AML-193 (cell line): ENCODE data around the gene CPAMD8.
"Not testable (repeated sequence)": the region's sequence is repeated elsewhere in the genome, so short reads cannot be mapped to it uniquely, and the experiment has no call there.

Source experiments
- DNase-seq, 2 experiments: peaks; one replicate each; lab custom pipeline; 2025; lab: John Stamatoyannopoulos, UW

Gene CPAMD8

GRCh38 chr19:16874978-16875299 lies 151.7 kb downstream of the CPAMD8 start:
- not testable (repeated sequence) for DNase-seq

GRCh38 chr19:16874250-16874977 lies 152.2 kb downstream of the CPAMD8 start:
- DNase-seq = no peak

DNA sequence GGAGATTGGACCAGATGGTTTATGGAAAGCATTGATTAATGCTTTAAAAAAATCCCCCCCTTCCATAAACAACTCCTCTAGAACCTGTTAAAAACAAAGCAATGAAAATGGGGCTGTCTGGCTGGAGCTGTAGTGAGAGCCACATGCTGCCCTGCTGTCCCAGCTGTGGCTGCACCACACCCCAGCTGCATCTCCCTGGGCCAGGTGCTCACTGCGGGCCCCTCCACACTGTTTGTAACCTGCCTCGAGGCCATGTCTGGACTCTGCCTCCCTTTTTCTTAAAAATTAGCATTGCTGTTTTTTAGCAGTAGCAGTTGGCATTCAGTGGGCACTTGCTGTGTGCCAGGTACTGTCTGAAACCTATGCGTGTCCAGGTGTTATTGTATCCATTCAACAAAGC lies 153.0 kb downstream of the CPAMD8 start:
- no peak for DNase-seq

DNA sequence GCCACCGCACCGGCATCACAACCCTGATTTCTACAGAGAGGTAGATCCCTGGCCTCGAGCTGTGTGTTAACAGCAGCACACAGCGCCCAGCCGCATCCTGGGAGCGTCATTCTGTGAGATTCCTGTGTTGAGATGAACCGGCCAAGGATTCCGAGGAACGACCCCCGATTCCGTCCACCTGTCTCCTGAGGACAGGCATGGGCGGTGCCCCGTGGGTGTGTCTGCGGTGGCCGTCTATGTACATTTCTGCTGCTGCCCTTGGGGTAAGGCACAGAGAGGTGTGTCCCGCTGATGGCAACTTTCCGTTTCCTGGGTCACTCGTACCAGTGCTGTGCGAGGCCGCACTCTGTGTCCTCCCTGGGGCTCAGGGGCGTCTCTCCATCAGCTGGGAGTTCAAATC lies 153.9 kb downstream of the CPAMD8 start:
- no peak for DNase-seq

DNA sequence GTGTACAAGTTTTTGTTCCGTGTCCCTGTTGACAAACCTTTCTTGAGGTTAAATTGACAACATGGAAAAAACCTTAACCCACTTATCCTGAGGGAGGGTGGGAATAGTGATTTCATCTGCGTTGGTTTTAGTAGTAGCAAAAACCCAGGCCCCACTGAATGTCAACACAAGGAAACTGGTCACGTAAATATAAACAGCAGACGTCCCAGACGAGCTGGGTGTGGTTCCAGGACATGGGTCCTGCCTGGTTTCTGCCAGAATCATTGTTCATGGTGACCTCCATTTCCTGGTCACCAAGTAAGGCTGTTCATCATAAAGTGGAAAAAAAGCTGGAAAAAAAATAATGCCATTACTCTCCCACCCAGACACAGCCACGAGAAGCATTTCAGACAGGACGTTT lies 154.7 kb downstream of the CPAMD8 start:
- DNase-seq = no peak

GRCh38 chr19:16869331-16869972 lies 157.2 kb downstream of the CPAMD8 start:
- no peak for DNase-seq

DNA sequence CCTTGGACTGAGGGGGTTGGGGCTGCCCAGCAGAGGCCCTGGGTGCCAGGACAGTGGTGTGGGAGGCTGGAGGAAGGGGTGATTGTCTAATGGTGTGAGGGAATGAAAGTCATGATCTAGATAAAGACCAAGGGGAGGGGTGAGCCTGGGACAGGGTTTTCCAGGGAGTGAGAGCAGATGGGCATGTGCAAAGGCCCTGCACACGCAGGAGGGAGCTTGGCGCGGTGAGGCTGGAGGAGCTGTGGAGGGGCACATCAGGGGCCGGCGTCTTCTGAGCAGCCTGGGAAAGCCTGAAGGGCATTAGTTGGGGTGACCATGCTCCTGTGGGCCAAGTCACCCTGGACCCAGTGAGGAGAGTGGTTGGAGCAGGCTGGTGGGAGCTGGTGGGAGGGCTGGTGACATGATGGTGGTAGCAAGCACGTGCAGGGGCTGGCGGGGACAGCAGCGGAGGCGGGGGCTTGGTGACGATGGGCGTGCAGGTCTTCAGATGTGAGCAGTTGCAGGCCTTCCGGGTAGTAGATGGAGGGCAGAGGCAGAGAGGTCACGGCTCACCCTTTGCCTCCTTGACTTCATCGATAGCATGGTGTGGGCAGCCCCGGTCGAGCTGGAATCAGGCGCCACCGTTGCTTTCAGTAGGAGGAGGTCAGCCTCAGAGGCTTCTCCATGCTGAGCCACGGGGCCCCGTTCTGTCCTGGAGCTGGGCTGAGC lies 158.0 kb downstream of the CPAMD8 start:
- DNase-seq = no peak

GRCh38 chr19:16867211-16867610 lies 159.4 kb downstream of the CPAMD8 start:
- DNase-seq = no peak

- peak; percentile 45 to 50 for DNase-seq
These were observed 163.7 kb downstream of the CPAMD8 start for GRCh38 chr19:16862826-16863415.

DNA sequence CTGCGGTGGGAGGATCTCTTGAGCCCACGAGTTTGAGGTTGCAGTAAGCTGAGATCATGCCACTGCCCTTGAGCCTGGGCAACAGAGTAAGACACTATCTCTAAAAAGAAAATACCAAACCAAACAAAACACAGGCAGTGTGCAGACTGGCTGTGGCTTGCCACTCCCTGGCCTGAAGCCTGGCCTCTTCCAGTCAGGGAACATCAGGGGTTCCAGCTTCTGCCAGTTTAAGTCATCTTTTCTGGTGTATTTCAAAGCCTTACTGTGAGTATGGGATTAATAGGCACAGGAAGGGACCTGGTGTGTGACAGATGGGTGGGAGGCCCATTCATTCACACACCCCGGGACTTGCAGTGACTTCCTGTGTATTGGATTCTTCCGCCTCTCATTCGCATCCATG lies 164.8 kb downstream of the CPAMD8 start:
- no peak for DNase-seq

GRCh38 chr19:16861011-16861410 lies 165.6 kb downstream of the CPAMD8 start:
- no peak for DNase-seq

DNA sequence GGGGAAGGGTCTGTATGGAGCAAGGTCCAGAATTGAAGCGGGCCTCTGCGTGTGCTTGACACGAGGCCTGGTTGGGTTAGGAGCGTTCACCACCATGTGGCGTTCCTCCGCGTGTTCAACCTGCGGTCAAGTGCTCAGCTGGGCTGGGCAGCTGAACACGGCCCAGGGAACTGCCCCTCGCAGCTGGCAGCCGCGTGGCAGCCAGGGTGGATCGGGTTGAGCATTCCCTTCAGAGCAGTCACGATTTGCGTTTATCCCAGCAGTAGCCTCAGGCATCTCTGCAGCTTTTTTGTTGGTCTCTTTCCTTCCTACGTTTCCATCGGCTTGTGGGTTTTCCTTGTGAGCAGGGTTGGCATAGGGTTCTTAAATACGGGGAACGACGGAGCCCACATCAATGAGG lies 166.5 kb downstream of the CPAMD8 start:
- DNase-seq = no peak

GRCh38 chr19:16859626-16860025 lies 167.0 kb downstream of the CPAMD8 start:
- DNase-seq = no peak

GRCh38 chr19:16856091-16856490 lies 170.5 kb downstream of the CPAMD8 start:
- no peak for DNase-seq

DNA sequence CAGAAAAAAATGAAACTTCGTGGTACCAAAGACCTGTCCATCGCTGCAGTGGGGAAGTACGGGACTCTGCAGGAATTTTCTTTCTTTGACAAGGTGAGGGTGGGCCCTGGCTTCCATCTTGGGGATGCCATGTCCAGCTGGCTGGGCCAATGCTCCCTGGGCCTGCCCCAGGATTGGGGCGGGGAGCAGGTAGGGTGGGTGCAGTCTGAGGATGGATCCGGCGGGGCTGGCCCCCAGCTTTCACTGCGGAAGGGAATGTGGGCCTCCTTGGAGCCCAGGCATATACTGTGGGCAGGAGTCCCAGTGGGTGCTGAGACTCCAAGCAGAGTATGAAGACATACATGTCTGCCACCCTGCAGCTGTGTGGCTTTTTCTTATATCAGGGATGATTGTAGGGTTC lies 173.5 kb downstream of the CPAMD8 start:
- DNase-seq = no peak

DNA sequence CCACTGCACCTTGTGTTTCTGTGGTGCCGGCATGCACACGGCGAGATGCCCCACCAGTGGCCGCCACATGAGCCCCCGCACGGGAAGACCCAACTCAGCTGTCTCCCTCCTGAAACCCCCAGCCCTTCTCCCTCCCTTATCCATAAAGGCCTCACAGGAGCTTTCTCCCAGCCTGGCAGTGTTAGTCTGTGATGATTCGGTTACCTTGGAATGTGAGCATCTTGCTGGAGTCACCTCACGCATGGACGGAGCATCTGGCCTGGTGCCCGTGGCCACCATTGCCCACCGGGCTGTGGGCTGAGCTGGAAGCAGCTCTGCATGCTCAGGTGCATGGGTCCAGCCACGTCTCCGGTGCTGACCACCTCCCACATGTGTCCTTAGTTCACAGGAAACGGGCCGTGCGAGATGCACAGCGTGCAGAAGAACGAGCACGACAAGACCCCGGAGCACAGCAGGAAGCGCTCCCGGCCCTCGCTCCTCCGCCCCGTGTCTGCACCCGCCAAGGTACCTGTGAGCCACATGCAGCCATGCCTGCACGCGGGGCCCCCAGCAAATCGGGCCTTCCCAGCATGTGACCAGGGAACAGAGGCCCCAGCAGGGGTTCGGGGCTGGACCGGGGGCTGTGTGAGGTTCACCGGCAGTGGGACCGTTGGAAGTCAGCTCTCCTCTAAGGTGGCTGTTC lies 175.4 kb downstream of the CPAMD8 start:
- no peak for DNase-seq

- no peak for DNase-seq
These were observed 176.5 kb downstream of the CPAMD8 start for GRCh38 chr19:16850133-16850532.

- DNase-seq = no peak
These were observed 177.4 kb downstream of the CPAMD8 start for GRCh38 chr19:16849168-16849567.

GRCh38 chr19:16847430-16847829 lies 179.2 kb downstream of the CPAMD8 start:
- no peak for DNase-seq

GRCh38 chr19:16846901-16847300 lies 179.7 kb downstream of the CPAMD8 start:
- DNase-seq = no peak
